Upper lobe of right lung (tissue), 1 donor: ENCODE data around the gene PIK3R2. TPM values are rescaled to one million over a fixed set of nuclear protein-coding genes. Genes with fewer than 3 reads are reported as not detected.
A peak's percentile ranks its signal among the peaks of the same experiment; 100 is the strongest.

Experiments
- ATAC-seq: fragments of 200-7000 bp; cut with Tn5 transposase; one replicate; pipeline ENCODE4 v1.9.1; 2020; ENCODE audit warnings: mild to moderate bottlenecking, moderate library complexity
- DNase-seq: peaks from one replicate; pipeline ENCODE4 v3.0.0-alpha.2; 2020
- H3K27ac ChIP-seq: fragments of 200-600 bp; one replicate; pipeline ENCODE4 v1.8.0; 2022
- H3K27me3 ChIP-seq: fragments of 200-600 bp; one replicate; pipeline ENCODE4 v1.8.0; 2022; ENCODE audit warnings: mild to moderate bottlenecking
- H3K36me3 ChIP-seq: fragments of 200-600 bp; one replicate; pipeline ENCODE4 v1.8.0; 2022
- H3K4me1 ChIP-seq: fragments of 200-600 bp; one replicate; pipeline ENCODE4 v1.8.0; 2022
- H3K4me3 ChIP-seq: fragments of 200-600 bp; one replicate; pipeline ENCODE4 v1.8.0; 2022; ENCODE audit warnings: mild to moderate bottlenecking
- H3K9me3 ChIP-seq: fragments of 200-600 bp; one replicate; pipeline ENCODE4 v1.8.0; 2022
- CTCF ChIP-seq: fragments of 200-600 bp; IDR thresholded peaks from one replicate; pipeline ENCODE4 v1.8.0; 2022; ENCODE audit warnings: antibody characterized with exemption
- intact Hi-C: fragments of 100-400 bp; cut with DNase I; formaldehyde crosslinking; loops from one replicate; pipeline ENCODE4 v1.11.0; 2022
- total RNA-seq: library from RNA; stranded (reverse); fragmentation: NEBNext Ultra II Directional; extraction: Animal tissue kit (Norgen Biotek cat#: 25700); gene quantifications from one replicate; pipeline ENCODE4 v1.2.1, GENCODE V29; 2021
- donor health status: DM: no; HTN: yes; CAD: no; lungs with severe emphysema.

Gene PIK3R2
- total RNA-seq, 1 donor from 2014 or later, result 24.2 TPM

DNA sequence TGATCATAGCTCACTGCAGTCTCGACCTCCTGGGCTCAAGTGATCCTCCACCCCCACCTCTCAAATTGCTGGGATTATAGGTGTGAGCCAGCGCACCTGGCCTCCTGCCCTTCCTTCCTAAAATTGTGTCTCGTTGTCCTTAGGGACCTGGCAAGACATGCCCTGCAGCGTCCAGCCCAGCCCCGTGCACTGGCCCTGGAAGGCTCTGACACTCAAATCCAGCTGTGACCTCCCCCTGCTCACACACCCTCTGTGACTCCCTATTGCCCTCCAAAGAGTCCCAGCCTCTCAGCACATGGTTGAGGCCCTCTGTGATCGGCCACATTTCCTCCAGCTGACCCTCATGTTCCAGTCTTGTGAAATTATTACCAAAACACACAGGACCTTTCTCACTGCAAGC, 45.0 kb downstream of the PIK3R2 start:
- DNase-seq (no peak), ATAC-seq (no peak)
- Histone ChIP-seq H3K27me3 (no peaks in the 10 kb centered on the region), H3K36me3 (peaks cover 17% of the 10 kb centered on the region), H3K4me3 (no peak overlapping the region), H3K9me3 (no peaks in the 10 kb centered on the region), H3K4me1 (peaks cover 16% of the 10 kb centered on the region), H3K27ac (no peak overlapping the region)
- no peak for TF ChIP-seq CTCF
- intact Hi-C loops, result no loop called here

- intact Hi-C loops, result no loop called here
- TF ChIP-seq CTCF, result no peak
- no peak overlapping the region for H3K4me3 ChIP-seq
- H3K36me3 ChIP-seq, result peaks cover 17% of the 10 kb centered on the region
- ATAC-seq (no peak), DNase-seq (no peak)
- H3K4me1 ChIP-seq, result peaks cover 20% of the 10 kb centered on the region
- H3K27ac ChIP-seq, result no peak overlapping the region
- H3K9me3 ChIP-seq, result no peaks in the 10 kb centered on the region
- no peaks in the 10 kb centered on the region for H3K27me3 ChIP-seq
These were observed 45.4 kb downstream of the PIK3R2 start for GRCh38 chr19:18198374-18198773.

DNA sequence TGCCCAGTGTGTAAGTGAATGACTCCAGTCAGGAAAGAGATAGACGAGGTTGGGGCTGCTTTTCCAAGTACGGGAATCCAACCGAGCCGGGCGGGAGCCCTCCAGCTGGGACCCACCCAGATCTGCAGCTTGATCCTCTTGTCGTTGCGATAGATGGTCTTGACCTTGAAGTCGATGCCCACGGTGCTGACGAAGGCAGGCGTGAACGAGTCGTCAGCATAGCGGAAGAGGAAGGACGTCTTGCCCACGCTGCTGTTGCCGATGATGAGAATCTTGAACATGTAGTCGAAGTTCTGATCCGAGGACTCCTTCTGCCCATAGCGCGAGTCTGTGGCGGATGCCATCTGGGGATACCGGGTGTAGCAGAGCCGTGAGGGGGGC, 49.4 kb downstream of the PIK3R2 start:
- H3K27me3 ChIP-seq, result no peaks in the 10 kb centered on the region
- peaks cover 6% of the 10 kb centered on the region for H3K36me3 ChIP-seq
- H3K4me1 ChIP-seq, result peaks cover 21% of the 10 kb centered on the region
- DNase-seq (no peak), ATAC-seq (no peak)
- no peak for TF ChIP-seq CTCF
- no peak overlapping the region for H3K4me3 ChIP-seq
- intact Hi-C loops, result loop anchor here (10.0 kb wide), 1 partner anchor 52 kb away; a partner anchor contains a TSS
- H3K9me3 ChIP-seq, result no peaks in the 10 kb centered on the region
- H3K27ac ChIP-seq, result no peak overlapping the region

GRCh38 chr19:18202778-18203407, 49.9 kb downstream of the PIK3R2 start:
- Histone ChIP-seq H3K27me3 (no peaks in the 10 kb centered on the region), H3K4me3 (peak overlapping the region; percentile 58), H3K36me3 (peaks cover 6% of the 10 kb centered on the region), H3K27ac (no peak overlapping the region), H3K9me3 (no peaks in the 10 kb centered on the region), H3K4me1 (peaks cover 21% of the 10 kb centered on the region)
- TF ChIP-seq CTCF, result peak; percentile 37
- intact Hi-C loops, result loop anchor here (10.0 kb wide), 1 partner anchor 52 kb away; a partner anchor contains a TSS
- peak; percentile 77 for DNase-seq
- no peak for ATAC-seq

DNA sequence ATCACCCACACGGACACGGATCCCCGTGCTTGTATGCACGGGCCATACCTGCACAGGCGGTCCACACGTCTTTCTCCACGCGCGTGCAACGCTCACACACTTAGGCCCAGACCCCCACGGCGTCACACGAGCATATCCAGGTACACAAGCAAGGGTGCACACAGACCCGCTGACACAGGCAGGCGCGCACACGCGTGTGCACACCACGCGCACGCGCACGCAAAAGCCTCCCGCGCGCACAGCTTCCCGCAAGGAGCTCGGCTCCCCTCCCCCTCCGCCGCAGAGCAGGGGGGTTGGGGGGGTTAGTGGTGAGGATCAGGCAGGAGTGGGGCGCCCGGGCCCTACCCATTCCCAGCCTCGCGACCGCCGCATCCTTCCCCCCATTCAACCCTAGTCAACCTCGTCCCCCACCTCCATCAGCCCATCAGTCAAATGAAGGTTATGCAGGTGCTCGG, 50.5 kb downstream of the PIK3R2 start:
- DNase-seq (peak; percentile 79), ATAC-seq (peak; percentile 1)
- H3K4me1 ChIP-seq, result peaks cover 21% of the 10 kb centered on the region
- H3K27me3 ChIP-seq, result no peaks in the 10 kb centered on the region
- intact Hi-C loops, result loop anchor here (10.0 kb wide), 1 partner anchor 51 kb away; a partner anchor contains a TSS
- peak overlapping the region; percentile 58 for H3K4me3 ChIP-seq
- H3K36me3 ChIP-seq, result peaks cover 3% of the 10 kb centered on the region
- TF ChIP-seq CTCF, result no peak
- no peaks in the 10 kb centered on the region for H3K9me3 ChIP-seq
- peak overlapping the region; percentile 12 for H3K27ac ChIP-seq
